ENCODE measurements around the gene SLC9B2. TPM values are rescaled to one million over a fixed set of nuclear protein-coding genes. Genes with fewer than 3 reads are reported as not detected.

Gene SLC9B2
- total RNA-seq, 3 donors from 2014 or later = 41.7 to 47.0 (median 44.4) TPM

DNA sequence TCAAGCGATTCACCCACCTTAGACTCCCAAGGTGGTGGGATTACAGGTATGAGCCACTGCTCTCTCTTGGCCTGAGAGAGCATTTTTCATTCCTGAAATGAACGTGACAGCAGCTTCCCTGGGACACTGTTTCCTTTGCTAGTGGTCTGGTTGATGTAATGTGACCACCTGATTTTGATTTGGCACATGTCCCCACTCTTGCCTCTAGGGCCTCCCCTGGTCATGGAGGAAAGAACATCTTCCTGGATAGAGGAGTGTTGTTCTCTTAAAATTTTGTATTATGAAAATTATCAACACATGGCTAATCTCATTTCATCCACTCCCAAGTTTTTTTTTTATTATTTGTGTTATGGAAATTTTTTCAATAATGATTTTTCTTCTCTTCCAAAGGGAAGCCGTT is 23.8 kb downstream of the SLC9B2 start:
- Mint-ChIP-seq H3K36me3 (ENCODE audit: insufficient read depth) (peaks cover 7% of the 10 kb centered on the region), H3K4me1 (ENCODE audit: low read depth) (peaks cover 8% of the 10 kb centered on the region), H3K9me3 (no peaks in the 10 kb centered on the region), H3K4me3 (no peak overlapping the region), H3K27me3 (ENCODE audit: low read depth) (no peaks in the 10 kb centered on the region)
- ATAC-seq (no peak), DNase-seq (no peak)

DNA sequence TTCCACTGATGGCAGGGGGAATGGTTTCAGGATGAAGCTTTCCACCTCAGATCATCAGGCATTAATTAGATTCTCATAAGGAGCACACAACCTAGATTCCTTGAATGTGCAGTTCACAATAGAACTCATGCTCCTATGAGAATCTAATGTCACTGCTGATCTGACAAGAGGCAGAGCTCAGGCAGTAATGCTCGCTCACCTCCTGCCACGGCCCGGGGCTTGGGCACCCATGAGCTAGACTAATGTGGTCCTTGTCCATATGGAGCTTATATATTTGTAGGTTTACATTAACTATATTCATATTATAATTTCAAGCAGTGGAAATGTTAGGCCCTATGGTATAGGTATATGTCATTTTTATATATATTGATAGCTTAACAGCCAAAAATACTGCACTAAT is 24.4 kb downstream of the SLC9B2 start:
- Mint-ChIP-seq H3K36me3 (ENCODE audit: insufficient read depth) (peaks cover 10% of the 10 kb centered on the region), H3K9me3 (no peaks in the 10 kb centered on the region), H3K27me3 (ENCODE audit: low read depth) (no peaks in the 10 kb centered on the region), H3K4me3 (no peak overlapping the region), H3K4me1 (ENCODE audit: low read depth) (peaks cover 8% of the 10 kb centered on the region)
- no peak for ATAC-seq
- no peak for DNase-seq

DNA sequence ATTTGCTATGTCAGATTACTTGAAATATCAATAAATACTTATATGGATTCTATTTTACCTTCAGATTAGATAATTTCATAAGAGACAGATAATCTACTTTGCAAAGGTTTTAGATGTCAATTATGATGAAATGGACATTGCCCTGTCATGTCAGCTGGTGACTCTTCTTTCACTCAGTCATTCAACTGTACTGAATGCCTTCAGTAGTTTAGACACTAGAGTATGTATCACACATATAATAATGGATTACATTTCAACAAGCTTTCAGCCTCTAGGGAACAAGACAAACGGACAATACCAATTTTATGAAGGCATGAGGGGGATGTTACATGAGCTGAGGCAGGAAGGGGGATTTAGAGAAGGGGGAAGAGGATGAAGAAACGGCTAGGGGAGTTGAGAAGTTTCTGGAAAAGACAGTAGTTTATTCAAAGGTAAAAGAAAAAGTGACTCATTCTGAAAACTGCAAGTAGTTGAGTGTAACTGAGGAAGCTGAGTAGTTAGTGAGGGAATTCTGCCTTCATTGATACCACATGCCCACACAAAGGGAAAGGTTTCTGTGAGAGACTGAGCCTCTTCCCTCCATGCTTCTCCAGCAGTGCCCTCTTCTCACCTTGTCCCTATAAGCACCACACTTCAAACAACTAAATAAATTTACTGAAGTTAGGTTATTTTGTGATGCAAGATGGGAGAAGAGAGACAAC is 25.7 kb downstream of the SLC9B2 start:
- no peaks in the 10 kb centered on the region for H3K9me3 Mint-ChIP-seq
- no peak overlapping the region for H3K4me3 Mint-ChIP-seq
- DNase-seq (no peak), ATAC-seq (no peak)
- H3K4me1 Mint-ChIP-seq (ENCODE audit: low read depth) = peaks cover 9% of the 10 kb centered on the region
- H3K36me3 Mint-ChIP-seq (ENCODE audit: insufficient read depth) = peaks cover 17% of the 10 kb centered on the region
- H3K27me3 Mint-ChIP-seq (ENCODE audit: low read depth) = no peaks in the 10 kb centered on the region

DNA sequence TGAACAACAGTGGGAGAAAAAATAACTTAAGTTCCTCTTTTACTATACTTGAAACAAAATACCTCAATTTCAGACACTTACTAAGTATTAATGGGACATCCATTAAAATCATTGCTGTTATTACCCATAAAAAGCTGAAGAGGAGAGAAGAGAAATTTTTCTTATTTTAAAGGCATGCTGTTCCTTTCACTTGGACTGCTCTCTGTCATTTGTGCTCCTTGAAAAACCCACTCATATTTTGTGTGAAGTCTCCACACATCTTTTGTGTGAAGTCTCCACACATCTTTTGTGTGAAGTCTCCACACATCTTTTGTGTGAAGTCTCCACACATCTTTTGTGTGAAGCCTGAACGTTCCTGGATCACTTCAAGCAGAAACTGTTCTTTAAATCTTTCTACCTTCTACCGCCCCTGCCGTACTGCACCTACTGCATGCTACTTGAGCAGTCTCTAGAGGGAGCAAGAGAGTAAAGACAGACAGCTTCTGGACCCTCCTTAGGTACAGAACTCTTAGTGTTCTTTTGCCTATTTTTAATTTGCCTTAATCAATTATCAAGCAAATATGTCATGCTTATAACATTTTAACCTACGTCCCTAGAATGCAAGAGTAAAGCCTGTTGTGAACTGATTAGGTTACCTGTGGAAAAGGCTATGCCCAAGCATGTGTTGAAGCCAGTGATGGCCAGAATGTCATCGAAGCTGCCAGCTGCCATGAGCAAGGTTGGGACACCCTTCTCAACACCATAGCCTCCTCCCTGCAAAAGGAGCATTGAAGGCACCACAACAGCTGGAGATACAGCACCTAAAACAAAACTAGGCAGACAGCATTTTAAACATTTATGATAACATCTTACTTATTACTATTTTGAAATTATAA is 29.9 kb downstream of the SLC9B2 start:
- peak; percentile 18 for DNase-seq
- H3K36me3 Mint-ChIP-seq (ENCODE audit: insufficient read depth) = peaks cover 30% of the 10 kb centered on the region
- no peaks in the 10 kb centered on the region for H3K9me3 Mint-ChIP-seq
- H3K4me3 Mint-ChIP-seq = no peak overlapping the region
- no peaks in the 10 kb centered on the region for H3K27me3 Mint-ChIP-seq (ENCODE audit: low read depth)
- peak; percentile 90 to 96 for ATAC-seq
- peaks cover 9% of the 10 kb centered on the region for H3K4me1 Mint-ChIP-seq (ENCODE audit: low read depth)

DNA sequence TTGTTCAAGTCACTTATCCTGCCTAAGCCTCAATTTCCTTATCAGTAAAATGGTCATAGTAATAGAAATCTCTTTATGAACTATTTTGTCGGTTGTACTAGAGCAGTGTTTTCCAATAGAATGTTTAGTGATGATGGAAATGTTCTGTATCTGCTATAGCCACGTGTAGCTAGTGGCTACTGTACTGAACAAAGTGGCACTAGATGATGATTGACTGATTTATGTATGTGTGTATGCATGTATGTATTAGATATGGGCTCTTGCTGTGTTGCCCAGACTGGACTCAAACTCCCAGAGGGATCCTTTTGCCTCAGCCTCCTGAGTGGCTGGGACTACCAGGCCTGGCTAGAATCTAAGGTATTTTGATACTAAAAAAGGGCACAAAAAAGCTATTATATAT is 32.4 kb downstream of the SLC9B2 start:
- Mint-ChIP-seq H3K36me3 (ENCODE audit: insufficient read depth) (peaks cover 29% of the 10 kb centered on the region), H3K9me3 (no peaks in the 10 kb centered on the region), H3K4me1 (ENCODE audit: low read depth) (peaks cover 2% of the 10 kb centered on the region), H3K27me3 (ENCODE audit: low read depth) (no peaks in the 10 kb centered on the region), H3K4me3 (no peak overlapping the region)
- DNase-seq (no peak), ATAC-seq (no peak)

DNA sequence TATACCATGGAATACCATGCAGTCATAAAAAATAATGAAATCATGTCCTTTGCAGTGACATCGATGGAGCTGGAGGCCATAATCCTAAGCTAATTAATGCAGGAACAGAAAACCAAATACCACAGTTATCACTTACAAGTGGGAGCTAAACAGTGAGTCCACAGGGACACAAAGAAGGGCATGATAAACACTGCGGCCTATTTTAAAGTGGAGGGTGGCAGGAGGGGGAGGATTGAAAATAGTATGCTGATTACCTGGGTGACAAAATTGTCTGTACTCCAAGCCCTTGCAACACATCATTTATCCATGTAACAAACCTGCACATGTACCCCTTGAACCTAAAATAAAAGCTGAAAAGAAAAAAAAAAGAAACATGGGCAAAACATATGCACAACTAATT is 40.4 kb downstream of the SLC9B2 start:
- peaks cover 18% of the 10 kb centered on the region for H3K36me3 Mint-ChIP-seq (ENCODE audit: insufficient read depth)
- no peak overlapping the region for H3K4me3 Mint-ChIP-seq
- DNase-seq = no peak
- no peaks in the 10 kb centered on the region for H3K9me3 Mint-ChIP-seq
- H3K27me3 Mint-ChIP-seq (ENCODE audit: low read depth) = no peaks in the 10 kb centered on the region
- no peaks in the 10 kb centered on the region for H3K4me1 Mint-ChIP-seq (ENCODE audit: low read depth)
- no peak for ATAC-seq

DNA sequence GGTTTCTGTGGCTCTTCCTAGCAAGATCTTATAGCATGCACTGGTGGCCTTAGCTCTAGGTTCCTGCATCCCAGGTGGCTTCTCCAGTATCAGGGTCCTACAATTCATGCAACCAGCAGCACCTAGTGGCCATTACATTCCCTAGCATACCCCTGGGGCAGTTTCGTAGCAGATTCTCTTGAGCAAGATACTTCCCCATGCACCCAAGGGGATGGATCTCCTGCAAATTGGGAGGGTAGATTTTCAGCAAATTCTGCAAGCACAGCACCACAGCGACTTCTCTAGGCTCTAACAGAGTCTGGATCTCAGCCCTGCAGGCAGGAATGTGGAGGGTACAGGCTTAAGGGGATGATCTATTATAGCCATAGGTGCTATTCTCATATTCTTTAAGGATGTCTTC is 44.0 kb downstream of the SLC9B2 start:
- ATAC-seq = no peak
- H3K27me3 Mint-ChIP-seq (ENCODE audit: low read depth) = no peaks in the 10 kb centered on the region
- H3K4me3 Mint-ChIP-seq = no peak overlapping the region
- H3K9me3 Mint-ChIP-seq = no peaks in the 10 kb centered on the region
- DNase-seq = no peak
- H3K4me1 Mint-ChIP-seq (ENCODE audit: low read depth) = no peaks in the 10 kb centered on the region
- peaks cover 34% of the 10 kb centered on the region for H3K36me3 Mint-ChIP-seq (ENCODE audit: insufficient read depth)

DNA sequence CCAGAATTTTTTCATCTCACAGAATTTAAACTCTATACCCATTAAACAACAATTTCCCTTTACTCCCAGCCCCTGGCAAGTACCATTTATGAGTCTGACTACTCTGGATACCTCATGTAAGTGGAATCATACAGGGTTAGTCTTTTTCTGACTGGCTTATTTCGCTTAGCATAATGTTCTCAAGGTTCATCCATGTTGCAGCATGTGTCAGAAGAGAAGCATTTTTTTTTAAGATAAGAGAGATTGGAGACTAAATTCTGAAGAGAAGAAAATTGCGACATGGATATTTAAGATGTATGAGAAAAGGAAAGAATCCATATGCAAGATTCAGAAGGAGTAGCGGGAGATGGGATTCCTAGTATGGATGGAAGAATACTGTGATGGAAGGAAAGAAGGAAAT is 45.8 kb downstream of the SLC9B2 start:
- peaks cover 21% of the 10 kb centered on the region for H3K36me3 Mint-ChIP-seq (ENCODE audit: insufficient read depth)
- H3K27me3 Mint-ChIP-seq (ENCODE audit: low read depth) = no peaks in the 10 kb centered on the region
- H3K4me1 Mint-ChIP-seq (ENCODE audit: low read depth) = peaks cover 2% of the 10 kb centered on the region
- H3K9me3 Mint-ChIP-seq = no peaks in the 10 kb centered on the region
- H3K4me3 Mint-ChIP-seq = no peak overlapping the region
- ATAC-seq = no peak
- no peak for DNase-seq

DNA sequence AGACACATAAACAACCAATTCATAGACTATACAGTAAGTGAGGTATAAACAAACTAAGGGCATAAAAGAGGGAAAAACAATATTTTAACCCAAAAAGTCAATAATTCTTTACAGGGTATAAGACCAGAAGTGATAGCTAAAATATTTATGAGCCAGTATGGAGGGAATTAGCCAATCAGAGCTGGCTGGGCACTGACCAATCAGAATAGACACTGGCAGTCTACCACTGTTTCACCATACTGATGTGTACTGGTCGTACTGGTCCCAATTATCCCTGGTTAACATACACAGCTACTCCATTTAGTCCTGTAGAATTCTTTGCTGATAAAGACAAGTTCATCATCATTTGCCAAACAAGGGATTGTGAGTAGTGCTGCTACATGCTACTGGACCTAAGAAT is 47.3 kb downstream of the SLC9B2 start:
- Mint-ChIP-seq H3K9me3 (no peaks in the 10 kb centered on the region), H3K4me1 (ENCODE audit: low read depth) (peaks cover 5% of the 10 kb centered on the region), H3K36me3 (ENCODE audit: insufficient read depth) (peaks cover 19% of the 10 kb centered on the region), H3K4me3 (no peak overlapping the region), H3K27me3 (ENCODE audit: low read depth) (no peaks in the 10 kb centered on the region)
- no peak for ATAC-seq
- no peak for DNase-seq

DNA sequence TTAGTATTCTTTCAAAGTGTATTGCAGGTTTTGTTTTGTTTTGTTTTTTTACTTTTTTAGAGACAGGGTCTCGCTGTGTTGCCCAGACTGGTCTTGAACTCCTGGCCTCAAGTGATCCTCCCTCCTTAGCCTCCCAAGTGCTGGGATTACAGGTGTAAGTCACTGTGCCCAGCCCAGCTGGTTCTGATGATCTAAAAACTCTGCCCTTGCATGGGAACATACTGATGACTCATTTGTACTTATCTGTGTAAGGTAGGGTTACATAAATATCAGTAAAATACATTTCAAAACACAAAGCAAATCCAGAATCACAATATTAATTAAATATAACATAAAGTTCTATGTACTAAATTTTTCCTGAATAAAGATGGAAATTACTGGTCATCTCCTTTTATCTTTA is 49.7 kb downstream of the SLC9B2 start:
- Mint-ChIP-seq H3K27me3 (ENCODE audit: low read depth) (no peaks in the 10 kb centered on the region), H3K4me3 (no peak overlapping the region), H3K4me1 (ENCODE audit: low read depth) (peaks cover 5% of the 10 kb centered on the region), H3K36me3 (ENCODE audit: insufficient read depth) (peaks cover 19% of the 10 kb centered on the region), H3K9me3 (no peaks in the 10 kb centered on the region)
- no peak for ATAC-seq
- no peak for DNase-seq

DNA sequence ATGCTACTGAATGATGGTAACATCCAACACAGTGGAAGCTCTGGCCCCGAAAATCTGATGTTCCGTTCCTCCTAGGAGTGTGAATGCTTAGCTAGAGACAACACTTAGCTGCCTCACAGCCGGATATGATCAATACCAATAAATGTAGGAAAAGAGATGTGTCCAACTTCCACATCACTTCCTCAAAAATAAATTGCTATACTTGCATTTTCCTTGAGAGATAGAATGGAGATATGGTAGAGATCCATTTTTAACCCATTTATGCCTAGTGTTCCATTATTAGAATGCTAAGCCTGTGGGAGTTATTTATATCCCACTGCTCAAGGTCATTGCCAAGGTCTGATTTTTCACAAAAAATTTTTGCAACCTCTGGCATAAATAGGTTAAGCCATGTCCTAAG is 51.6 kb downstream of the SLC9B2 start:
- no peak for ATAC-seq

DNA sequence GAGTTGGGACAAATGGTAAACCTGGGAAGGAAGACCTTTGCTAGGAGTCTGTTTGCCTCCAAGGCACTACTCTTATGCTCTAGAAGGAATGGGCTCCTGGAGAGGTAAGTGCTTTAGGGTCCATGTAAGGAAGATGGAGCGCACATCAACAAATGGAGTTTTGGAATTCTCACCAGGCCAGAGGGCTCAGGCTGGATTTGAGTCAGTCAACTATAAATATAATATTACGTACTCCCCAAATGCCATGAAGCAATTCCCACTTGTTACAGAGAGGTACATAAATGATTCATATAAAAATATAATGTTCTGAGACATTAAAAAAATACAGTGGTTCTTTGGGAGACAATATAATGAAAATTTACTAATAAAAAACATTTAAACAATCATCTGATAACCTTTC is 55.4 kb downstream of the SLC9B2 start:
- H3K9me3 Mint-ChIP-seq = no peaks in the 10 kb centered on the region
- no peak overlapping the region for H3K4me3 Mint-ChIP-seq
- ATAC-seq = no peak
- peaks cover 3% of the 10 kb centered on the region for H3K36me3 Mint-ChIP-seq (ENCODE audit: insufficient read depth)
- H3K4me1 Mint-ChIP-seq (ENCODE audit: low read depth) = peaks cover 28% of the 10 kb centered on the region
- no peaks in the 10 kb centered on the region for H3K27me3 Mint-ChIP-seq (ENCODE audit: low read depth)
- no peak for DNase-seq

More for the DNA sequence above, 51.6 kb downstream of the SLC9B2 start:
- H3K9me3 Mint-ChIP-seq = no peaks in the 10 kb centered on the region
- no peak for DNase-seq
- H3K36me3 Mint-ChIP-seq (ENCODE audit: insufficient read depth) = peaks cover 10% of the 10 kb centered on the region
- H3K27me3 Mint-ChIP-seq (ENCODE audit: low read depth) = no peaks in the 10 kb centered on the region
- no peak overlapping the region for H3K4me3 Mint-ChIP-seq
- peaks cover 9% of the 10 kb centered on the region for H3K4me1 Mint-ChIP-seq (ENCODE audit: low read depth)

DNA sequence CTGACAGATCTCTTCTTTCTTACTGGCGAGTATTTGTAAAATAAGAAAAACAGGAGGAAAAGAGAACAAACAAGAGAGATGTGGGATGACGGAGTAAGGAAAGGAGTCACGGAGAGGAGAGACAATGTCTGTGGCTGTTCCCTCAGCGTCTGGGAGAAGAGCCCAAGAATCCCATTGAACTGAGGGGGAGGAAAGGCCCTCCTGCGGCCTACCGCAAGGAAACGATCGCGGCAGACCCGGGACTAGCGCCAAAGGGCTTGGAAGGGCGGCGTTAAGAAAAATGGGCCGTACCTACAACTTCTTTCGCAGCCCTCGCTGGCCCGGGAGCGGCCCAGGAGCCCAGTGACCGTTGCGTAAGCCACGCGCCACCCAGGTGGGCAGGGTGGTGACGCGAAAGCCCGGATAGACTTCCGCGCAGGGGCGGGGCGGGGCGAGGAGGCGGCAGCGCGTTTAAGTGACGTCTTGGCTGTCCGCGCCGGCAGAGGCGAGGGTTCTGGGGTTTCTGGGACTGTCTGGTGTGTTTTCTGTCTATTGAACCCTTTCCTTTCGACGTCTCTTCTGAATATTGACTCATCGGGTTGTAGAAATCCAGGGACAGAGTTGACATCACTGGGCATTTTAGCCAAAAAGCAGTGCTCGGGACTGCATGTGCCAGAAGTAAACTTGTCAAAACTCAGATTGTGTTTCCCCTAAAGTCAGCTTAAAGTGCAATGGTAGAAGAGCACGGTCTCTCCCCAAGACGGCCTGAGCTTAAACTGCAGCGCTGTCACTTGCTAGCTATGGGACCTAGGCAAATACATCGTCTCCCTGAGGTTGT is 57.0 kb downstream of the SLC9B2 start, which contains the start of gene SLC9B1:
SLC9B1 (minus strand) TSS at position 398 of the 817 bp plus-strand sequence. CDS start 27,994 bp downstream, outside the sequence.
- Mint-ChIP-seq H3K4me3 (peak within 1 kb of the TSS; percentile 84), H3K27me3 (ENCODE audit: low read depth) (no peaks in the 10 kb centered on the region), H3K9me3 (no peaks in the 10 kb centered on the region), H3K36me3 (ENCODE audit: insufficient read depth) (no peaks in the 10 kb centered on the region), H3K4me1 (ENCODE audit: low read depth) (peaks cover 24% of the 10 kb centered on the region)
- peak; percentile 97 to 98 for ATAC-seq
- peak; percentile 92 for DNase-seq
